K562 (cell line): Measurements from ENCODE around the gene ST6GALNAC3. TPM values are rescaled to one million over a fixed set of nuclear protein-coding genes. Genes with fewer than 3 reads are reported as not detected.

ENCODE experiments used
- ATAC-seq: fragments of 200-7000 bp; cut with Tn5 transposase; 3 replicates; pipeline ENCODE4 v1.9.1; 2020; ENCODE audit warnings: moderate library complexity
- BruUV-seq: library from RNA; stranded (reverse); fragments of 400-500 nt; replicated peaks from 2 replicates; lab custom pipeline; 2021; lab: Mats Ljungman, UMichigan
- CTCF ChIA-PET: fragments of 300-600 bp; formaldehyde crosslinking; extraction: SDS; loops from one replicate; lab custom pipeline; 2021; ENCODE audit warnings: low intra/inter-chr PET ratio; lab: Yijun Ruan, JAX
- POLR2A ChIA-PET: fragments of 300-600, 350-650 bp; sonication (Branson Sonifier 250); formaldehyde crosslinking; extraction: SDS; loops from one replicate; lab custom pipeline; 2021; ENCODE audit warnings: antibody characterized with exemption, inconsistent platforms; lab: Yijun Ruan, JAX
- DNase-seq, 4 experiments: peaks; one replicate each; pipeline versions ENCODE4 v3.0.0 to v3.0.0-alpha.2; 2011 to 2018; ENCODE audit warnings: low spot score in 3 of 4, mixed read lengths in 3 of 4; ENCODE audit errors: extremely low read depth in 1 of 4
- FAIRE-seq: peaks from 2 replicates; lab custom pipeline; 2011; peaks lifted over from hg19 to GRCh38; lab: Jason Lieb, UNC
- H2AFZ ChIP-seq: 2 replicates; pipeline ENCODE4 v1.6.0; 2011; ENCODE audit warnings: low read depth, low read length, control low read depth, inconsistent platforms
- H3K27ac ChIP-seq: fragments of 200-600 bp; 3 replicates; pipeline ENCODE4 v1.8.0; 2011; ENCODE audit warnings: low read depth, mild to moderate bottlenecking, control low read depth, inconsistent platforms, low read length, moderate library complexity, mixed read lengths; ENCODE audit errors: extremely low read depth
- H3K27me3 ChIP-seq, 2 experiments: fragments of 300-600 bp in 1 of 2; 2 replicates in 1 of 2; 3 replicates in 1 of 2; pipeline versions ENCODE4 v1.6.0 to v1.8.0; 2011; ENCODE audit warnings: inconsistent platforms in 2 of 2, low read length in 2 of 2, mild to moderate bottlenecking in 1 of 2, mixed read lengths in 1 of 2, moderate library complexity in 1 of 2; ENCODE audit not compliant: control insufficient read depth in 2 of 2, insufficient read depth in 2 of 2
- H3K36me3 ChIP-seq: fragments of 300-600 bp; 3 replicates; pipeline ENCODE4 v1.8.0; 2011; ENCODE audit warnings: mild to moderate bottlenecking, low read length, inconsistent platforms; ENCODE audit not compliant: control insufficient read depth, insufficient read depth
- H3K4me1 ChIP-seq, 2 experiments: fragments of 200-600 bp in 1 of 2; replicated peaks in 1 of 2; 2 replicates in 1 of 2; 3 replicates in 1 of 2; pipeline versions ENCODE4 v1.5.1 to v1.8.0; 2011; ENCODE audit warnings: inconsistent platforms in 2 of 2, low read length in 2 of 2, mild to moderate bottlenecking in 1 of 2, mixed read lengths in 1 of 2, moderate library complexity in 1 of 2; ENCODE audit not compliant: control insufficient read depth in 2 of 2, insufficient read depth in 2 of 2
- H3K4me2 ChIP-seq: 2 replicates; pipeline ENCODE4 v1.6.1; 2011; ENCODE audit warnings: low read length, control low read depth, inconsistent platforms, mixed read lengths; ENCODE audit not compliant: insufficient read depth
- H3K4me3 ChIP-seq: fragments of 200-600 bp; sonication (generic), shearing (Covaris generic); 2 replicates; pipeline ENCODE4 v1.5.1; 2016; ENCODE audit warnings: control low read depth, inconsistent platforms
- H3K79me2 ChIP-seq: fragments of 200-600 bp; 3 replicates; pipeline ENCODE4 v1.8.0; 2011; ENCODE audit warnings: low read length, inconsistent platforms; ENCODE audit not compliant: control insufficient read depth, insufficient read depth
- H3K9ac ChIP-seq, 2 experiments: 2 replicates each; pipeline versions ENCODE4 v1.6.0 to v1.6.1; 2011; ENCODE audit warnings: low read depth in 2 of 2, low read length in 2 of 2, control low read depth in 1 of 2, inconsistent platforms in 1 of 2, mild to moderate bottlenecking in 1 of 2, mixed read lengths in 1 of 2; ENCODE audit not compliant: insufficient read depth in 1 of 2
- H3K9me1 ChIP-seq: one replicate; pipeline ENCODE4 v1.6.0; 2011; ENCODE audit warnings: inconsistent platforms, mild to moderate bottlenecking, low read length, moderate library complexity; ENCODE audit not compliant: control insufficient read depth, insufficient read depth
- H3K9me3 ChIP-seq: replicated peaks from 2 replicates; pipeline ENCODE4 v1.5.1; 2011; ENCODE audit warnings: low read depth, low read length, inconsistent platforms; ENCODE audit not compliant: control insufficient read depth, insufficient read depth
- H4K20me1 ChIP-seq: replicated peaks from 2 replicates; pipeline ENCODE4 v1.6.1; 2011; ENCODE audit warnings: low read length, inconsistent platforms, mixed read lengths; ENCODE audit not compliant: control insufficient read depth, insufficient read depth
- CBFB ChIP-seq: sonication (generic); formaldehyde crosslinking; IDR thresholded peaks from 2 replicates; pipeline ENCODE4 v1.4.0; 2020; ENCODE audit warnings: mild to moderate bottlenecking, missing genetic modification reagents
- GTF2A2 ChIP-seq: IDR thresholded peaks from 2 replicates; pipeline ENCODE4 v1.6.1; 2016; ENCODE audit warnings: mild to moderate bottlenecking, missing genetic modification characterization, missing compliant biosample characterization
- HDAC1 ChIP-seq, 2 experiments: fragments of 450-650 bp; IDR thresholded peaks; 2 replicates each; pipeline ENCODE4 v1.6.1; 2016 to 2017; ENCODE audit warnings: inconsistent platforms in 1 of 2, mild to moderate bottlenecking in 1 of 2, moderate library complexity in 1 of 2
- KDM2B ChIP-seq: fragments of 250-450 bp; sonication (Bioruptor Pico); IDR thresholded peaks from 2 replicates; pipeline ENCODE4 v1.8.0; 2021; ENCODE audit warnings: mild to moderate bottlenecking, moderate library complexity
- POLR2H ChIP-seq: IDR thresholded peaks from 2 replicates; pipeline ENCODE4 v1.6.1; 2016; ENCODE audit warnings: missing genetic modification characterization, low read depth, mild to moderate bottlenecking, control low read depth, missing compliant biosample characterization, moderate library complexity
- RUNX1 ChIP-seq: sonication (generic); IDR thresholded peaks from 2 replicates; pipeline ENCODE4 v1.6.1; 2016; ENCODE audit warnings: antibody characterized with exemption, low read depth
- WGBS: fragments of 100-300 bp; shearing (Covaris generic); methylation state at CpG from one replicate; pipeline ENCODE4 v1.1.6; 2016; ENCODE audit warnings: low coverage, mixed read lengths; ENCODE audit not compliant: insufficient coverage; ENCODE audit errors: missing lambda C conversion rate; 5-methylcytosine and 5-hydroxymethylcytosine counted together
- in situ Hi-C: fragments of 300-500 bp; cut with MboI; formaldehyde crosslinking; loops from 4 replicates; pipeline ENCODE4 v1.15.0; 2018; ENCODE audit warnings: inconsistent platforms, mixed read lengths
- intact Hi-C: fragments of 100-400 bp; cut with micrococcal nuclease; formaldehyde crosslinking; loops from 2 replicates; pipeline ENCODE4 v1.14.2; 2022
- polyA plus RNA-seq, 8 experiments: library from polyadenylated mRNA; depleted of rRNA in 4 of 8; stranded (reverse) in 5 of 8; unstranded in 3 of 8; fragments of >200 nt; fragmentation: Nextera tagmentation in 2 of 8; fragmentation: Illumina TruSeq in 1 of 8; extraction: Ambion mirVana in 2 of 8; extraction: Trizol in 1 of 8; gene quantifications; 2 replicates each; pipeline versions ENCODE4 v1.2.1 to v1.2.3, GENCODE V29; 2011 to 2014; ENCODE audit warnings: inconsistent platforms in 1 of 8, missing spikeins in 1 of 8
- total RNA-seq, 7 experiments: library from RNA; depleted of rRNA in 6 of 7; stranded (reverse); fragments of >200 nt in 6 of 7; fragmentation: Illumina TruSeq in 2 of 7; extraction: Trizol in 2 of 7; gene quantifications; 2 replicates each; pipeline versions ENCODE4 v1.2.1 to v1.2.3, GENCODE V29; 2011 to 2021; ENCODE audit warnings: low replicate concordance in 1 of 7
- TF ChIP-seq, protein P1 (sequence below), 2 experiments: fragments of 450-650 bp; conservative IDR thresholded peaks; 2 replicates each; pipeline ENCODE4 v1.6.1; 2017; ENCODE audit warnings: mild to moderate bottlenecking in 2 of 2, moderate library complexity in 2 of 2
- TF ChIP-seq, protein P2 (sequence below), 2 experiments: fragments of 450-650 bp; IDR thresholded peaks; 2 replicates each; pipeline ENCODE4 v1.6.1; 2016
- TF ChIP-seq, protein P3 (sequence below): fragments of 450-650 bp; IDR thresholded peaks from 2 replicates; pipeline ENCODE4 v1.6.1; 2016; ENCODE audit warnings: borderline replicate concordance
- TF ChIP-seq, protein P4 (sequence below): fragments of 250-450 bp; sonication (Bioruptor Pico); IDR thresholded peaks from 2 replicates; pipeline ENCODE4 v1.9.0; 2021; ENCODE audit warnings: mild to moderate bottlenecking
- TF ChIP-seq, protein P5 (sequence below): sonication (generic); formaldehyde crosslinking; IDR thresholded peaks from 2 replicates; pipeline ENCODE4 v1.8.1; 2023; ENCODE audit warnings: mild to moderate bottlenecking, missing genetic modification reagents, moderate library complexity
- TF ChIP-seq, protein P6 (sequence below): fragments of 450-650 bp; IDR thresholded peaks from 2 replicates; pipeline ENCODE4 v1.6.1; 2017; ENCODE audit warnings: antibody characterized with exemption, mild to moderate bottlenecking

Gene ST6GALNAC3
- total and polyA plus RNA-seq, 9 of the 15 experiments (the other 6 are each of a cell fraction or from before 2014, with no cell fraction given): 0.04 to 0.29 (median 0.18) TPM; not detected in 6

DNA sequence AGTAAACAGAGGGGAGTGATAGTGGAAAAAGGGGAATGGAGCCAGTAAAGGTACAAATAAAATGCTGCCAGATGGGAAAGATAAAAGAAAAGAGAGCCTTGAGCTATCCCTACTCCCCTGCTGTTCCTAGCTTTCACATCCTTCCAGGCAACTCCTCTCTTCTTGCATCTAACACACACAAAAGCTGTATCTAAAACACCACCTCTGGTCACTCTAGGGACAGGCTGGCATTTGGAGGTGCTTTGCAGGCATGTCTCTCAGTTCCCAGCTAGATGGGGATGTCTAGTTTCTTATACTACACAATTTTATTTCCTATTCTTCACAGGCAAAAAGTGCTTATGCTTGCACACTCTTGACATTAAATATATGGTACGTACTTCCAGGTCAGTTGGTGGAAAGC lies 607.6 kb downstream of the ST6GALNAC3 start:
- DNase-seq (no peak), ATAC-seq (no peak), FAIRE-seq (no peak)
- Histone ChIP-seq H2AFZ (no peak overlapping the region), H3K9me1 (no peaks in the 10 kb centered on the region), H4K20me1 (no peaks in the 10 kb centered on the region), H3K9ac (no peak overlapping the region), H3K27me3 (no peaks in the 10 kb centered on the region), H3K36me3 (no peaks in the 10 kb centered on the region), H3K27ac (no peak overlapping the region), H3K9me3 (no peaks in the 10 kb centered on the region), H3K4me2 (no peak overlapping the region), H3K4me1 (no peaks in the 10 kb centered on the region), H3K79me2 (no peaks in the 10 kb centered on the region), H3K4me3 (no peak overlapping the region)
- intact Hi-C loops (no loop called here), in situ Hi-C loops (no loop called here)
- 4% methylated on average over 1 of the region's 1 CpG for WGBS
- POLR2A ChIA-PET: no interaction called here
- CTCF ChIA-PET: no interaction called here
- BruUV-seq: no TSS peak
- TF ChIP-seq HDAC1 (IDR thresholded peaks at IDR 0.05) (no peak), GTF2A2 (tag) (no peak), KDM2B (no peak), CBFB (CRISPR knock-in tag) (no peak), POLR2H (tag) (no peak), RUNX1 (no peak)
- TF ChIP-seq, protein P1, sequence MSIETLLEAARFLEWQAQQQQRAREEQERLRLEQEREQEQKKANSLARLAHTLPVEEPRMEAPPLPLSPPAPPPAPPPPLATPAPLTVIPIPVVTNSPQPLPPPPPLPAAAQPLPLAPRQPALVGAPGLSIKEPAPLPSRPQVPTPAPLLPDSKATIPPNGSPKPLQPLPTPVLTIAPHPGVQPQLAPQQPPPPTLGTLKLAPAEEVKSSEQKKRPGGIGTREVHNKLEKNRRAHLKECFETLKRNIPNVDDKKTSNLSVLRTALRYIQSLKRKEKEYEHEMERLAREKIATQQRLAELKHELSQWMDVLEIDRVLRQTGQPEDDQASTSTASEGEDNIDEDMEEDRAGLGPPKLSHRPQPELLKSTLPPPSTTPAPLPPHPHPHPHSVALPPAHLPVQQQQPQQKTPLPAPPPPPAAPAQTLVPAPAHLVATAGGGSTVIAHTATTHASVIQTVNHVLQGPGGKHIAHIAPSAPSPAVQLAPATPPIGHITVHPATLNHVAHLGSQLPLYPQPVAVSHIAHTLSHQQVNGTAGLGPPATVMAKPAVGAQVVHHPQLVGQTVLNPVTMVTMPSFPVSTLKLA (conservative IDR thresholded peaks at IDR 0.05): no peak
- TF ChIP-seq, protein P2, sequence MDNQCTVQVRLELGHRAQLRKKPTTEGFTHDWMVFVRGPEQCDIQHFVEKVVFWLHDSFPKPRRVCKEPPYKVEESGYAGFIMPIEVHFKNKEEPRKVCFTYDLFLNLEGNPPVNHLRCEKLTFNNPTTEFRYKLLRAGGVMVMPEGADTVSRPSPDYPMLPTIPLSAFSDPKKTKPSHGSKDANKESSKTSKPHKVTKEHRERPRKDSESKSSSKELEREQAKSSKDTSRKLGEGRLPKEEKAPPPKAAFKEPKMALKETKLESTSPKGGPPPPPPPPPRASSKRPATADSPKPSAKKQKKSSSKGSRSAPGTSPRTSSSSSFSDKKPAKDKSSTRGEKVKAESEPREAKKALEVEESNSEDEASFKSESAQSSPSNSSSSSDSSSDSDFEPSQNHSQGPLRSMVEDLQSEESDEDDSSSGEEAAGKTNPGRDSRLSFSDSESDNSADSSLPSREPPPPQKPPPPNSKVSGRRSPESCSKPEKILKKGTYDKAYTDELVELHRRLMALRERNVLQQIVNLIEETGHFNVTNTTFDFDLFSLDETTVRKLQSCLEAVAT (IDR thresholded peaks at IDR 0.05): no peak
- TF ChIP-seq, protein P3, sequence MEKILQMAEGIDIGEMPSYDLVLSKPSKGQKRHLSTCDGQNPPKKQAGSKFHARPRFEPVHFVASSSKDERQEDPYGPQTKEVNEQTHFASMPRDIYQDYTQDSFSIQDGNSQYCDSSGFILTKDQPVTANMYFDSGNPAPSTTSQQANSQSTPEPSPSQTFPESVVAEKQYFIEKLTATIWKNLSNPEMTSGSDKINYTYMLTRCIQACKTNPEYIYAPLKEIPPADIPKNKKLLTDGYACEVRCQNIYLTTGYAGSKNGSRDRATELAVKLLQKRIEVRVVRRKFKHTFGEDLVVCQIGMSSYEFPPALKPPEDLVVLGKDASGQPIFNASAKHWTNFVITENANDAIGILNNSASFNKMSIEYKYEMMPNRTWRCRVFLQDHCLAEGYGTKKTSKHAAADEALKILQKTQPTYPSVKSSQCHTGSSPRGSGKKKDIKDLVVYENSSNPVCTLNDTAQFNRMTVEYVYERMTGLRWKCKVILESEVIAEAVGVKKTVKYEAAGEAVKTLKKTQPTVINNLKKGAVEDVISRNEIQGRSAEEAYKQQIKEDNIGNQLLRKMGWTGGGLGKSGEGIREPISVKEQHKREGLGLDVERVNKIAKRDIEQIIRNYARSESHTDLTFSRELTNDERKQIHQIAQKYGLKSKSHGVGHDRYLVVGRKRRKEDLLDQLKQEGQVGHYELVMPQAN: no peak
- TF ChIP-seq, protein P4, sequence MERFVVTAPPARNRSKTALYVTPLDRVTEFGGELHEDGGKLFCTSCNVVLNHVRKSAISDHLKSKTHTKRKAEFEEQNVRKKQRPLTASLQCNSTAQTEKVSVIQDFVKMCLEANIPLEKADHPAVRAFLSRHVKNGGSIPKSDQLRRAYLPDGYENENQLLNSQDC (CRISPR knock-in tag): no peak
- TF ChIP-seq, protein P5, sequence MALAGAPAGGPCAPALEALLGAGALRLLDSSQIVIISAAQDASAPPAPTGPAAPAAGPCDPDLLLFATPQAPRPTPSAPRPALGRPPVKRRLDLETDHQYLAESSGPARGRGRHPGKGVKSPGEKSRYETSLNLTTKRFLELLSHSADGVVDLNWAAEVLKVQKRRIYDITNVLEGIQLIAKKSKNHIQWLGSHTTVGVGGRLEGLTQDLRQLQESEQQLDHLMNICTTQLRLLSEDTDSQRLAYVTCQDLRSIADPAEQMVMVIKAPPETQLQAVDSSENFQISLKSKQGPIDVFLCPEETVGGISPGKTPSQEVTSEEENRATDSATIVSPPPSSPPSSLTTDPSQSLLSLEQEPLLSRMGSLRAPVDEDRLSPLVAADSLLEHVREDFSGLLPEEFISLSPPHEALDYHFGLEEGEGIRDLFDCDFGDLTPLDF: no peak
- TF ChIP-seq, protein P6, sequence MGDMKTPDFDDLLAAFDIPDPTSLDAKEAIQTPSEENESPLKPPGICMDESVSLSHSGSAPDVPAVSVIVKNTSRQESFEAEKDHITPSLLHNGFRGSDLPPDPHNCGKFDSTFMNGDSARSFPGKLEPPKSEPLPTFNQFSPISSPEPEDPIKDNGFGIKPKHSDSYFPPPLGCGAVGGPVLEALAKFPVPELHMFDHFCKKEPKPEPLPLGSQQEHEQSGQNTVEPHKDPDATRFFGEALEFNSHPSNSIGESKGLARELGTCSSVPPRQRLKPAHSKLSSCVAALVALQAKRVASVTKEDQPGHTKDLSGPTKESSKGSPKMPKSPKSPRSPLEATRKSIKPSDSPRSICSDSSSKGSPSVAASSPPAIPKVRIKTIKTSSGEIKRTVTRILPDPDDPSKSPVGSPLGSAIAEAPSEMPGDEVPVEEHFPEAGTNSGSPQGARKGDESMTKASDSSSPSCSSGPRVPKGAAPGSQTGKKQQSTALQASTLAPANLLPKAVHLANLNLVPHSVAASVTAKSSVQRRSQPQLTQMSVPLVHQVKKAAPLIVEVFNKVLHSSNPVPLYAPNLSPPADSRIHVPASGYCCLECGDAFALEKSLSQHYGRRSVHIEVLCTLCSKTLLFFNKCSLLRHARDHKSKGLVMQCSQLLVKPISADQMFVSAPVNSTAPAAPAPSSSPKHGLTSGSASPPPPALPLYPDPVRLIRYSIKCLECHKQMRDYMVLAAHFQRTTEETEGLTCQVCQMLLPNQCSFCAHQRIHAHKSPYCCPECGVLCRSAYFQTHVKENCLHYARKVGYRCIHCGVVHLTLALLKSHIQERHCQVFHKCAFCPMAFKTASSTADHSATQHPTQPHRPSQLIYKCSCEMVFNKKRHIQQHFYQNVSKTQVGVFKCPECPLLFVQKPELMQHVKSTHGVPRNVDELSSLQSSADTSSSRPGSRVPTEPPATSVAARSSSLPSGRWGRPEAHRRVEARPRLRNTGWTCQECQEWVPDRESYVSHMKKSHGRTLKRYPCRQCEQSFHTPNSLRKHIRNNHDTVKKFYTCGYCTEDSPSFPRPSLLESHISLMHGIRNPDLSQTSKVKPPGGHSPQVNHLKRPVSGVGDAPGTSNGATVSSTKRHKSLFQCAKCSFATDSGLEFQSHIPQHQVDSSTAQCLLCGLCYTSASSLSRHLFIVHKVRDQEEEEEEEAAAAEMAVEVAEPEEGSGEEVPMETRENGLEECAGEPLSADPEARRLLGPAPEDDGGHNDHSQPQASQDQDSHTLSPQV: no peak
